Activated CD4-positive, alpha-beta T cell treated with anti-CD3 and anti-CD28 coated beads, Interleukin-2, amount 10 ng/mL, durations not matched to agents 7 days and 5 days (primary cell): ENCODE data around the gene GEMIN7. TPM values are rescaled to one million over a fixed set of nuclear protein-coding genes. Genes with fewer than 3 reads are reported as not detected.

Source experiments
- CTCF ChIA-PET: fragments of 350-600 bp; sonication (Branson Sonifier 250); formaldehyde crosslinking; loops from one replicate; lab custom pipeline; 2021; ENCODE audit warnings: antibody characterized with exemption; lab: Charles Lee
- POLR2A ChIA-PET: fragments of 350-600 bp; sonication (Branson Sonifier 250); formaldehyde crosslinking; loops from one replicate; lab custom pipeline; 2021; ENCODE audit warnings: antibody characterized with exemption; lab: Charles Lee
- DNase-seq: peaks from one replicate; pipeline ENCODE4 v3.0.0-alpha.2; 2020
- H3K27ac Mint-ChIP-seq: one replicate; pipeline ENCODE4 v1.8.0; 2021; ENCODE audit warnings: mild to moderate bottlenecking, moderate library complexity, mixed read lengths
- H3K27me3 Mint-ChIP-seq: one replicate; pipeline ENCODE4 v1.8.0; 2021; ENCODE audit warnings: mixed read lengths
- H3K36me3 Mint-ChIP-seq: one replicate; pipeline ENCODE4 v1.8.0; 2021; ENCODE audit warnings: low read depth, mixed read lengths
- H3K4me1 Mint-ChIP-seq: one replicate; pipeline ENCODE4 v1.8.0; 2021; ENCODE audit warnings: mixed read lengths
- H3K4me3 Mint-ChIP-seq: one replicate; pipeline ENCODE4 v1.8.0; 2021; ENCODE audit warnings: mild to moderate bottlenecking, moderate library complexity, mixed read lengths
- H3K9me3 Mint-ChIP-seq: one replicate; pipeline ENCODE4 v1.8.0; 2021; ENCODE audit warnings: mixed read lengths
- total RNA-seq, 2 experiments: library from RNA; stranded (reverse); gene quantifications; one replicate each; pipeline ENCODE4 v1.2.3, GENCODE V29; 2021

Gene GEMIN7
- total RNA-seq, 2 experiments from 2014 or later = 27.1 to 30.0 TPM

GRCh38 chr19:45076851-45077730 lies 2.0 kb upstream of the GEMIN7 start:
- ChIA-PET CTCF (interaction anchor here (1.6 kb wide), 1 partner anchor 17 kb away, joined by 4 read pairs; no protein-coding TSS in a partner anchor), POLR2A (no interaction called here)
- peak overlapping the region; percentile 77 for H3K4me3 Mint-ChIP-seq
- H3K36me3 Mint-ChIP-seq = peaks cover 15% of the 10 kb centered on the region
- peaks cover 61% of the 10 kb centered on the region for H3K4me1 Mint-ChIP-seq
- DNase-seq = no peak
- no peaks in the 10 kb centered on the region for H3K9me3 Mint-ChIP-seq
- peak overlapping the region; percentile 78 for H3K27ac Mint-ChIP-seq
- no peaks in the 10 kb centered on the region for H3K27me3 Mint-ChIP-seq

DNA sequence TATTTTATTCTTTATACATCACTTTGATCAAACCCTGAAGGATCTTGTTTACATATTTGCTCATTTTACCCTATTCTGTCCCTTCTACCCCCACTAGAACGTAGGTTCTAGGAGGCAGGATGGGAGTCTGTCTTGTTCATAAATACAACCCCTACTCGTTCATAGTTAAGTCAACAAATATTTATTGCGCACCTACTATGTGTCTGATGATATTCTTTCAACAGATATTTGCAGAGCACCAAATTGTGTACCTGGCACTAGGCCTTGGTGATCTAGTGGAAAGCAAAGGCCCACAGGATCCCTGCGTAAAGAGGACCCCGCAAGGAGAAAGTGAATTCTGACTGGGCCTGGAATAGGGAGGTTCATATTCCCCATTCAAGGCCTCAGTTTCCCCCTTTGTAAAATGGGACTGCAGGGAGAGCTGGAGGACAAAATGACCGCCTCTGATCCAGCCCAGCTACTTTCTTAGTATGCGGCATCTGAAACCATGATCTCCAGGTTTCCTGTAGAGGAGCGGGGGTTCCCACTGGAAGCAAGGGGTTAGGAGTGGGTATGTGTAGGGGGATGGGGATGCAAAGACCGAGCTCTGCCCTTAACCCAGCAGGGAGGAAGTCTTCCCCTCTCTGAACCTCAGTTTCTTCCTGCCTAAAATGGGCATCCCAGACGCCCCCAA lies 534 bp upstream of the GEMIN7 start:
- no peaks in the 10 kb centered on the region for H3K27me3 Mint-ChIP-seq
- peaks cover 16% of the 10 kb centered on the region for H3K36me3 Mint-ChIP-seq
- POLR2A ChIA-PET = interaction anchor here (1.9 kb wide), 1 partner anchor 13 kb away, joined by 6 read pairs; no protein-coding TSS in a partner anchor
- no peak for DNase-seq
- H3K4me1 Mint-ChIP-seq = peaks cover 66% of the 10 kb centered on the region
- peak overlapping the region; percentile 99 for H3K4me3 Mint-ChIP-seq
- CTCF ChIA-PET = interaction anchor here (0.9 to 2.5 kb wide), 5 partner anchors 11 to 90 kb away, joined by 3 to 7 read pairs (median 3); partner anchors contain the start of genes CLASRP and PPP1R37
- no peaks in the 10 kb centered on the region for H3K9me3 Mint-ChIP-seq
- H3K27ac Mint-ChIP-seq = peak overlapping the region; percentile 92

DNA sequence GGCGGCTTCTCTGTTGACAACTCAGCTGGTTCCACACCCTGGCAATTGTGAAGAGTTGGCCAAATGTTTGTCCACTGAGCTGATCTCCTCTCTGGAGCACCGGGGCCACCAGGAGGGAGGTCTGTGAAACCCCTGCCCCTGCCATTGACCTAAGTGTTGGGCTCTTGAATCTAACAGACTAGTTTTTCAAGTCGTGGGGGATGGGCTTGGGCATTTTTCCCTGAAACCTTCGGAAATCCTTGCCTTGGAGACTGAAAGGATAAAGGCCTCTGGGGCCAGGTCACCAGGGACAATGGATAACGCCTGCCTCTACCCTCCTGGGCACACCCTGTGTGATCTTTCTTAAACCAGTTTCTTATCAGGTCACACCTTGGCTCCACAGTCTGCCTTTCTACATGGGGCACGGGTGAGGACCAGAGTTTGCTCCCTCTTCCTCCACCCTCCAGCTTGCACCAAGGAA lies 881 bp downstream of the GEMIN7 start:
- DNase-seq = peak; percentile 24
- no peaks in the 10 kb centered on the region for H3K9me3 Mint-ChIP-seq
- H3K36me3 Mint-ChIP-seq = peaks cover 16% of the 10 kb centered on the region
- peaks cover 60% of the 10 kb centered on the region for H3K4me1 Mint-ChIP-seq
- no peaks in the 10 kb centered on the region for H3K27me3 Mint-ChIP-seq
- POLR2A ChIA-PET = interaction anchor here (0.6 to 1.9 kb wide), 2 partner anchors 11 to 45 kb away, joined by 3 to 6 read pairs; no protein-coding TSS in a partner anchor
- CTCF ChIA-PET = interaction anchor here (1.2 to 2.5 kb wide), 2 partner anchors 20 to 24 kb away, joined by 7 to 8 read pairs; no protein-coding TSS in a partner anchor
- H3K27ac Mint-ChIP-seq = peak overlapping the region; percentile 92
- H3K4me3 Mint-ChIP-seq = peak overlapping the region; percentile 99

DNA sequence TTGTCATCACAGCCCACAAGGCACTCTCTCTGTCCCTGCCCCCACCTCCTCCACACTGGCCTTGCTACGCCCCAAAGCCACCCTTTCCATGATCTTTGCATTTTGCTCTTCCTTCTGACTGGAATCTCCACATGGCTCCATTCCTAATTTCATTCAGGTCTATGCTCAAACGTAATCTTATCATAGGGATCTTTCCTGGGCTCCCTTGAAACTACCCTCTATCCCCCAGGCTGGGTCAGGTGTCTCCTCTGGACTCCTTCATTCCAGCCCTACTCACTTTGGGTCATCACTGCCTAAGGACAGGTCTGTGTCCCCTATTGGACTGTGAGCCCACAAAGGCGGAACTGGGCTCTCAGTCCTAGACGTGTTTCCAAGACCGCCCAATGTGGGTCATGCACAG lies 3.1 kb downstream of the GEMIN7 start:
- Mint-ChIP-seq H3K4me1 (peaks cover 46% of the 10 kb centered on the region), H3K9me3 (no peaks in the 10 kb centered on the region), H3K36me3 (peaks cover 16% of the 10 kb centered on the region), H3K27ac (no peak overlapping the region), H3K27me3 (no peaks in the 10 kb centered on the region), H3K4me3 (no peak overlapping the region)
- DNase-seq = no peak
- ChIA-PET POLR2A (no interaction called here), CTCF (interaction anchor here (1.1 kb wide), 1 partner anchor 60 kb away, joined by 3 read pairs; no protein-coding TSS in a partner anchor)

- peaks cover 30% of the 10 kb centered on the region for H3K36me3 Mint-ChIP-seq
- H3K4me1 Mint-ChIP-seq = peaks cover 41% of the 10 kb centered on the region
- POLR2A ChIA-PET = no interaction called here
- H3K27me3 Mint-ChIP-seq = no peaks in the 10 kb centered on the region
- CTCF ChIA-PET = no interaction called here
- H3K27ac Mint-ChIP-seq = peak overlapping the region; percentile 72
- no peak overlapping the region for H3K4me3 Mint-ChIP-seq
- H3K9me3 Mint-ChIP-seq = peaks cover 2% of the 10 kb centered on the region
- DNase-seq = no peak
Measured at GRCh38 chr19:45086480-45086879, 7.4 kb downstream of the GEMIN7 start.

- Mint-ChIP-seq H3K36me3 (peaks cover 24% of the 10 kb centered on the region), H3K4me1 (peaks cover 38% of the 10 kb centered on the region), H3K27ac (peak overlapping the region; percentile 72)
Measured at GRCh38 chr19:45087531-45087930, 8.5 kb downstream of the GEMIN7 start.

DNA sequence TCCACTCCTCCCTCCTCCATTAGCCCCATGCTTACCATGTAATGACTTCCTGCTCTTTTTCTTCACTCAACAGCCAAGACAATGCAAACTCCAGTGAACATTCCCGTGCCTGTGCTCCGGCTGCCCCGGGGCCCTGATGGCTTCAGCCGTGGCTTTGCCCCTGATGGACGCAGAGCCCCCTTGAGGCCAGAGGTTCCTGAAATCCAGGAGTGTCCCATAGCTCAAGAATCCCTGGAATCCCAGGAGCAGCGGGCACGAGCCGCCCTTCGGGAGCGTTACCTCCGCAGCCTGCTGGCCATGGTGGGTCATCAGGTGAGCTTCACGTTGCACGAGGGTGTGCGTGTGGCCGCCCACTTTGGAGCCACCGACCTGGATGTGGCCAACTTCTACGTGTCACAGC lies 11.0 kb downstream of the GEMIN7 start:
- Mint-ChIP-seq H3K36me3 (peaks cover 33% of the 10 kb centered on the region), H3K4me3 (no peak overlapping the region), H3K9me3 (peaks cover 2% of the 10 kb centered on the region), H3K4me1 (peaks cover 55% of the 10 kb centered on the region), H3K27ac (no peak overlapping the region), H3K27me3 (no peaks in the 10 kb centered on the region)
- CTCF ChIA-PET = interaction anchor here (1.7 kb wide), 1 partner anchor 12 kb away, joined by 3 read pairs; the partner anchor contains the start of gene GEMIN7
- POLR2A ChIA-PET = no interaction called here
- no peak for DNase-seq

More at GRCh38 chr19:45087531-45087930, 8.5 kb downstream of the GEMIN7 start:
- H3K9me3 Mint-ChIP-seq = peaks cover 2% of the 10 kb centered on the region
- H3K4me3 Mint-ChIP-seq = peak overlapping the region; percentile 46
- ChIA-PET POLR2A (no interaction called here), CTCF (interaction anchor here (0.6 to 1.5 kb wide), 4 partner anchors 11 to 314 kb away, joined by 3 to 5 read pairs (median 4); no protein-coding TSS in a partner anchor)
- H3K27me3 Mint-ChIP-seq = no peaks in the 10 kb centered on the region
- DNase-seq = peak; percentile 63

- POLR2A ChIA-PET = no interaction called here
- H3K4me1 Mint-ChIP-seq = peaks cover 61% of the 10 kb centered on the region
- CTCF ChIA-PET = interaction anchor here (1.7 to 2.6 kb wide), 2 partner anchors 12 kb away, joined by 3 to 14 read pairs; partner anchors contain the start of gene GEMIN7
- no peak for DNase-seq
- H3K9me3 Mint-ChIP-seq = peaks cover 2% of the 10 kb centered on the region
- no peak overlapping the region for H3K4me3 Mint-ChIP-seq
- H3K27me3 Mint-ChIP-seq = no peaks in the 10 kb centered on the region
- peaks cover 33% of the 10 kb centered on the region for H3K36me3 Mint-ChIP-seq
- H3K27ac Mint-ChIP-seq = no peak overlapping the region
Measured at GRCh38 chr19:45090606-45091005, 11.5 kb downstream of the GEMIN7 start.

GRCh38 chr19:45091031-45091923 lies 12.2 kb downstream of the GEMIN7 start:
- ChIA-PET CTCF (interaction anchor here (0.6 to 2.6 kb wide), 11 partner anchors 11 to 394 kb away, joined by 3 to 14 read pairs (median 5); partner anchors contain the start of genes BLOC1S3 and TRAPPC6A), POLR2A (interaction anchor here (1.0 to 1.4 kb wide), 2 partner anchors 12 to 52 kb away, joined by 4 to 6 read pairs; partner anchors contain the start of genes CLASRP and GEMIN7)
- Mint-ChIP-seq H3K36me3 (peaks cover 33% of the 10 kb centered on the region), H3K27me3 (no peaks in the 10 kb centered on the region), H3K4me1 (peaks cover 68% of the 10 kb centered on the region), H3K9me3 (peaks cover 2% of the 10 kb centered on the region), H3K4me3 (peak overlapping the region; percentile 87), H3K27ac (peak overlapping the region; percentile 97)
- peak; percentile 98 for DNase-seq

- Mint-ChIP-seq H3K9me3 (peaks cover 2% of the 10 kb centered on the region), H3K27me3 (no peaks in the 10 kb centered on the region), H3K36me3 (peaks cover 30% of the 10 kb centered on the region), H3K4me3 (peak within 1 kb of the TSS; percentile 87), H3K4me1 (peaks cover 71% of the 10 kb centered on the region), H3K27ac (peak within 1 kb of the TSS; percentile 97)
- CTCF ChIA-PET = interaction anchor here (0.7 to 2.6 kb wide), 13 partner anchors 9 to 393 kb away, joined by 3 to 14 read pairs (median 4); partner anchors contain the start of genes BLOC1S3, GEMIN7, RELB and TRAPPC6A
- DNase-seq = peak; percentile 95
- POLR2A ChIA-PET = interaction anchor here (0.6 to 1.4 kb wide), 3 partner anchors 54 to 1452 kb away, joined by 3 to 6 read pairs (median 4); partner anchors contain the start of genes BLOC1S3, CLASRP and TRAPPC6A
Measured at GRCh38 chr19:45092747-45093678, 14.0 kb downstream of the GEMIN7 start, which contains the start of gene PPP1R37. TSS of gene PPP1R37 (plus strand) at chr19:45093179. CDS start at chr19:45093326, 147 bp downstream.
